HG02870 (cell line): ENCODE results near the gene DTD1.
"Not testable (repeated sequence)": the region's sequence is repeated elsewhere in the genome, so short reads cannot be mapped to it uniquely, and the experiment has no call there.

Experiments
- ATAC-seq: cut with Tn5 transposase; IDR thresholded peaks from one replicate; pipeline ENCODE4 v1.9.1; 2021; ENCODE audit warnings: mild to moderate bottlenecking, moderate library complexity; ENCODE audit not compliant: unreplicated experiment

Gene DTD1

DNA sequence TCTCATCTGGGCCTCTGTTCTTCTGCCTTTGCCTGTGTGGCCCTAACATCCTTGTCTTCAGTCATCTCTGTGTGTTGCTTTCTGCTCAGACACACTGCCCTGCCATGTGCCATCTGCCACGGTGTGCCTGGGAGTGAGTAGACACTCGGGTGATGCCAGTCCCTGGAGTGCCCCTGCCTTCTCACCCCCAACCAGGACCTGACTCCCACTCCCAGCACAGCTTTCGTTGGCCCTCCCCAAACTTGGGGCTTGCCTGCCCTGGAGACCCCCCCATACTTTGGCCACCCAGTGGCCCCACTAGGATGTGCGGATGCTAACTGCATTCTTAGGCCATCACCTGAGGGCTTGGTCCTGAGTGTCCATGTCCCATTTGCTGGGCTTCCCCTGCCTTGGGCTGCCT lies 149.3 kb downstream of the DTD1 start:
- ATAC-seq = no peak

DNA sequence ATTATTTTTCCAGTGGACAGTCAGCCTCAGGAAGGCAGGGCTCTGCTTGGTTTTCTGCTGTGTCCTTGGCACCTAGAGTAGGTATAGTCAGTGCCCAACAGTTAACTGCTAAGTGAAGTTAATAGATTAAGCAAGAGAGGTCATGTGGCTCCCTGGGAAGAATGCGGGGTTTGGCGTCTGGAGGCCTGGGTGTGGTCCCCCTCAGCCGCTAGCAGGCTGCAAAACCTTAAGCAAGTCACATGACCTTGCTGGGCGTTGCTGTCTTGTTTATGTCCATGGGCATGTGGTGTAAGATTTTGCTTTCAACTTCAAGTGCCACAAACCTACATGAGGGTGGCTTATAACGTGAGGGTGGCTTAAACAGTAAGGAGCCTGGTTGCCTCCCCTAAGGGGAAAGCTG lies 150.2 kb downstream of the DTD1 start:
- no peak for ATAC-seq

DNA sequence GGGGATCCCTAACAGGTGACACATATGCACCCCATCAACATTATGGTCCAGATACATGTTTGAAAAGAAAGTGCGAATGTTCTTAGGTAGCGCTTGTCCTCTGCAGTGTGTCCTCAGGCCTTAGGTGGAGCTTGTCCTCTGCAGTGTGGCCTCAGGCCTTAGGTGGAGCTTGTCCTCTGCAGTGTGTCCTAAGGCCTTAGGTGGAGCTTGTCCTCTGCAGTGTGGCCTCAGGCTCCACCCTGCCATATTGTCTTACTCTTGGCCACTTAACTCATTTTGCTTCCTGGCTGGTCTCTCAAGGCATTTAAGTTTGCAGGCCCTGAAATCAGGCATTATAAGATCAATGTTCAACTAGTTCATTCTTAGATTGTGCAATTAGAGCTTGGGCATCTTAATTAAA lies 151.0 kb downstream of the DTD1 start:
- no peak for ATAC-seq

DNA sequence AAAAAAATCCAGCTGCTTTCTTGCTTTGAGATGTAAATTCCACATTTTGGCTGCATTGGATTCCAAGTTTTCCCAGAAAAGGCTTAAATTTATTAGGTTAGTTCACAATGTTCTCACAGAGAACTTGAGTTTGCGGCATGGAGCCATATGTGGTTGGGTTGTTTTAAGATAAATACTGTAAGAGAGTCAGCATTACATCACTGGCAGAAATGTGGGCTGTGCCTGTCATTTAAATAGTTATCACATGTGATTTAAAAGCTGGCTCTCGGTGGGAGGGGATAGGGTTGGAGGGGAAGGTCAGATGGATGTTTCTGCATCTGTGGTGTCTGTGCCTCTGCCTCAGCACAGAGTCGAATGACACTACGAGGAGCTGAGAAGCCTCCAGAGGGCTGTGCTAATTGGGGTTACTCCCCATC lies 151.9 kb downstream of the DTD1 start:
- no peak for ATAC-seq

DNA sequence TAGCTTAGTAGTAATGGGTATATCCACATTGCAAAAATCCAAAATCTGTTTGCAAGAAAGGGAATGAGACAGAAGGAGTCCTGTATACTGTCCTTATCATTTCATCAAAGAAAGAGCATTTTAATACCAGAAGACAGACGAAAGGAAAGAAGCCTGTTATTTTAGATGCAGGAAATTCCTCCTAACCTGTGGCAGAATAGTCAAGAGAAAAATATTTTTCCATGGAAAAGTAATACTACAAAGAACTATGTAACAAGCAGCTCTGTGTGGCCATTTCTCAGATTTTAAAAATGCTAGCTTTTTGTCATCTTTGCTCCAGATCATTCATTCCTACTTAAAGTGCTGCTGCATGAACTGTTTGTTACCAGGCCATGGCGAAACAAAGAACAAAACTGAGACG lies 152.9 kb downstream of the DTD1 start:
- no peak for ATAC-seq

DNA sequence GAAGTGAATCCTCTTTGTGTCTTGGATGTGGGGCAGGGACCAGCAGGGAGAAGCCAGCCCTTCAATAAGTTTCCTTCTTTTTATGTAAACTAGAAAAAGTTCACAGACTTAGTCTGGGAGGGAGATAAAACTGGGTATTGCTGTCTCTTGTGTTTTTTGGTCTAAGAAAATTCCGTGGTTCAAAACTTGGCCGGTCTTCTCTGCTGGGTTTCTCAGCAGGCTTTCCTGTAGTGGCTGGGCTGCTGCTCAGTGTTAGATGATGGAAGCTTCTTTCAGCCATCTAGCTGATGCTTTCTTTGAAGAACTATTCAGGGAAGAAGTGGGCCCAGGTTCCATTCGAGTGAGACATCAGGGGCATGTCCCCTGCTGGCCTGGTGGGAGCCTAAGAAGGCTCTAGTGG lies 155.0 kb downstream of the DTD1 start:
- ATAC-seq = no peak

DNA sequence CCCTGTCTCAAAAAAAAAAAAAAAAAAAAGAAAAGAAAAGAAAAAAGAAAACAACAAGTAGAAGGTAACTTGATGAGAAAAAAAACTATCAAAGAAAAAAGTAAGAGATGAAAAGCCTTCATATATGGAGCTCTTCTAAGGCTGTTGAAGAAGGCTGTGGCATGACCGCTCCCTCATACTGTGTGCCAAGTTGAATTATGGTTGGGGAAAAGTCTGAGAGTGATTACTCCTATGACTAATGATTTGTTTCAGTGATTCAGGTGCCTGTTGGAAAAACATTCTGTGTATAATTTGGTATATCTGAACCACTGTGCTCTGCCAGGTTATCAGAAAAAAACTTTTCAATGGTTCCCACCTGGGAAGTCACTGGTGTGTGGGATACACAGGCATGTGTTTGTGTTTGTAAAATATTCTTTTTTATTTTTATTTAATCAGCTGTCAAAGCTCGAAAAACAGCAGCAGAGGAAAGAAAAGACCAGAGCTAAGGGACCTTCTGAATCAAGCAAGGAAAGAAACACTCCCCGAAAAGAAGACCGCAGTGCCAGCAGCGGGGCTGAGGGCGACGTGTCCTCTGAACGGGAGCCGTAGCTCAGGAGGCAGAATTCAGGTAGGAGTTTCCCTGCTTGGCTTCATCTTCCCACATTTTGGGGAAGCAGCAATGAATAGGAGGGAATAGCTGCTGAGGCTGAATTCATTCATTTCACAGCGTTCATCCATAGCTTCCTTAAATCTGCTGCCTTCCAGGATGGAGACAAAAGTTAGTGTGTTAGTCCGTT lies 156.0 kb downstream of the DTD1 start:
- ATAC-seq = no peak

DNA sequence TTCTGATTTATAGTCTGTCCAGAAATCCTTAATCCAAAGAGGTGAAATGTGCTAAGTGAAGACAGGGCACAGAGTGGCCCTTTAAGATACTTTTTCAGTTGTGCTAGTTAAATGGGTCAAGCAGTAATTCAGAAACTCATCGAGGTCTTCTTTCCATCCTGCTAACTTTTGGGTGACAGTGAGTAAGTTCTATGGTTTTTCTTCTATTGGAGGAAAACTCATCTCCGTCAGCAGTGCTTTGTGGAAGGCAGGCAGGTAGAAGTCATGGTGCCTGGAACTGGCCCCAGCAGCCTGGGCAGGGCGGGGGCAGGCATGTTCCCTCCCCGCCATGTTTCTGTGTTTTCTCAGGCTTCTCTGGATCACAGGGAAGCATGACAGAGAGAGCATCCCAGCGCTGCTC lies 159.2 kb downstream of the DTD1 start:
- ATAC-seq = no peak

DNA sequence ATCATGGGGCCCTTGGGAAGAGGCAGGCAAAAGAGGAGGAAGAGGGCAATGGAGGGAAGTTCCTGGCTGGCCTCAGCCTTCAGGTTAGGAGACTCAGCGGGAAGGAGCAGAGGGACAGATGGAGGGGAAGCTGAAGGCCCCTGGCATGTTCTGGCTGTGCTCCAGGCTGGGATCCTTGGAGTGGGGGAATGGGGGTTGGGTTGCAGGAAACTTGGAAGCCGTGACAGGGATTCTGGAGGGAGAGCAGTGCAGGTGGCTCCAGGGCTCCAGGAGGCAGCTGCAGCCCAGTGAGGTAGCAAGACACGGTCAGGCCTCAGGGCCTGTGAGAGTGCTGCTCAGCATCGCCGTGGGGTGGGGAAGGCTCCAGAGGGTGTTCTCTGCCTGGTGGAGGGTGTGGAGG lies 161.1 kb downstream of the DTD1 start:
- no peak for ATAC-seq

DNA sequence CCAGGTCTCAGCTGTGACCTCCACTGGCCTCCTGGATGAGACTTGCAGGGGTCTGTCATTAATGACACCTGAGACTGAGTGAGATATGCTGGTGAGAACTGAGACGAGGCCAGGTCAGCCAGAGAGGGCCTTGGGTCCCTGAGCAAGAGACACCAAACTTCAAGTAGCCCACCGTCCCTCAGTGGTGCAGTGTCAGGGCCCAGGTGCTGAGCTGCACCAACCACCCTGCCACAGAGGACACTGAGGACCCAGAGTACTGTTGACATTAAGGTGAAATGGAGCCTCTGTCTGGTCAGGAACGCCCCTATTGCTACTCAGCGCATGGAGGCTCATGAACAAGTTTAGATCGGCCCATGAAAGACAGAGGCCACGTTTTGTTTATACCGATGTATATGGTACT lies 161.7 kb downstream of the DTD1 start:
- ATAC-seq = no peak

DNA sequence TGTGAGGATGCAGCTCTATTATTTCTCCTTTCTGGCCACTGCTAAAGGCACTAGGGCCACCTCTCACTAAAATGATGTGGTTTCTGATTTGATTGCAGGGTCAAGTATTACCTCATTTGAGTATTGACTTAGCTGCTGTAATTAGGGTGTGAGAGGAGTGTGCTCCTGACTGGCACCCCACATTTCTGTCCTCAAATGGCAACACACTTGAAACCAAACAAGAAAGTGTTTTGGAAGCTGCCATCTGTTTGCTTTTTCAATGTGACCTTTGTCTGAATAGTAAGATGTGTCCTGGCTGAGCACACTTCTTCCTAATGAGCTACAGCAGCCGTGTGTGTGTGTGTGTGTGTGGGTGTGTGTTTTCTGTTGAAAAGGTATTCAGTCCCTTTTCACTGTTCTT lies 162.9 kb downstream of the DTD1 start:
- no peak for ATAC-seq

DNA sequence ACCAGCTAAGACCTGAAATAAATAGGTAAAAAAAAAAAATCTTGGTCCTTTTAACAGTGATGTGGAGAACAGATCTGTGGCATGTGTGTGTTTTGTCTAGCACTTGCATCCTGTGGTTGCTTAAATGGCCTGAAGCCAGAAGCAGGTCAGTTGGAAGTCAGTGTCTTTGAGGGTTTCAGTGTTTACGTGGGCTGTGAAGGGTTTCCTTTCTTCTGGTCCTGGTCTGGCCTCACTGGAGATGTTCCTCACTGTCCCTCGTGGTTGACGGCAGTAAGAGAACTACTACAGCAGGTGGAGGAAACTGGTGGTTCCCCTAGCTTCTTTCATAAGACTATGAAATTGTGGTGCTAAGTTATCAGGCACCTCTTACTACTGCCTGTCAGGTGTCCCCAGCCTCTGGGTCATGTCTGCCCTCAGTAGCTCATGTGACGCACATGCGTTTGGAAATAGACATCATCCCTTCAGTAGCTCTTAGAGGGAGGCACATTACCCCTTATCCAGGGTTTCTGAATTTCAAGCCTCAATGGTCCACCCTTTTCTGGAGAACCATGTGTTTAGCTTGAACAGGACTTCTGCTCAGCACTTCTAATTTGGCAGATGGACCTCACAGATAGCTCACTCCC lies 166.3 kb downstream of the DTD1 start:
- ATAC-seq = peak; percentile 99

DNA sequence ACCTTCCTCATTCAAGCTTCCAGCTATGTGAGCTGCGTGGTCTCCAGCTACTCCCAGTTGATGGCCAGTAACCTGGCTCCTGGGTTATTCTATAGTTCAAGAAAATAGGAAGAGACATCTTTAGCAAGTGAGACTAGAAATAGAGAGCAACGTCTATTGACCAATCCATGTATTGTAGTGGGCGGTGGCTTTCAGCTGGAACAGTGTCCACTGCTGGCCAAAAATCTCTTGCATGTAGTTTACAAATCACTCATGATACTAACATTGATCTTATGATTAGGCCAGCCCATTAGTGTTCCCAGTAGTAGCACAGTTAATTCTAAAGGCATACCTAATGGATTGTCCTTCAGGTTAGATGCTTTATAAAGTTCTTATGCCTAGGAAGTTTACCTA lies 166.8 kb downstream of the DTD1 start:
- no peak for ATAC-seq

DNA sequence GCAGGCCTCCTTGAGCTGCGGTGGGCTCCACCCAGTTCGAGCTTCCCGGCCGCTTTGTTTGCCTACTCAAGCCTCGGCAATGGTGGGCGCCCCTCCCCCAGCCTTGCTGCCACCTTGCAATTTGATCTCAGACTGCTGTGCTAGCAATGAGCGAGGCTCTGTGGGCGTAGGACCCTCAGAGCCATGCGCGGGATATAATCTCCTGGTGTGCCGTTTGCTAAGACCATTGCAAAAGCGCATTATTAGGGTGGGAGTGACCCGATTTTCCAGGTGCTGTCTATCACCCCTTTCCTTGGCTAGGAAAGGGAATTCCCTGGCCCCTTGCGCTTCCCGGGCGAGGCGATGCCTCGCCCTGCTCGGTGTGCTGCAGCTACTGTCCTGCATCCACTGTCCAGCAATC lies 173.0 kb downstream of the DTD1 start:
- not testable (repeated sequence) for ATAC-seq

DNA sequence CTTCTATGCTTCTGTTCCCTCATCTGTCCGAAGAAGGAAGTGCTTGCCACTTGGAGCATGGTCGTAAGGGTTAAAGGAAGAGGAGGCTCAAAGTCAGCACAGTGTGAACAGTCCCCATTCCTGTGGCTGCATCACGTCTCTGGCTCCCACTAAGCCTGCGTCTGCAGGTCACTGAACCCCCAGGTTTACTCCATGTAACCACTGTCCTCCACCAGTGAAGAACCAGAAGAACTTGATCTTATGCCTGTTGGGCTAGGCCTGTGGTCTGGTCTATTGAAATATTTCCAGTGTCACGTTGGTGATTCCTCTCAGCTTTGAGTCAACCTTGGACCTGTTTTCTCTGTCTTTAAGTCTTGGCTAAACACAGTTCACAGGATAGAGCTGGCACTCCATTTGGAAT lies 179.8 kb downstream of the DTD1 start:
- ATAC-seq = no peak

DNA sequence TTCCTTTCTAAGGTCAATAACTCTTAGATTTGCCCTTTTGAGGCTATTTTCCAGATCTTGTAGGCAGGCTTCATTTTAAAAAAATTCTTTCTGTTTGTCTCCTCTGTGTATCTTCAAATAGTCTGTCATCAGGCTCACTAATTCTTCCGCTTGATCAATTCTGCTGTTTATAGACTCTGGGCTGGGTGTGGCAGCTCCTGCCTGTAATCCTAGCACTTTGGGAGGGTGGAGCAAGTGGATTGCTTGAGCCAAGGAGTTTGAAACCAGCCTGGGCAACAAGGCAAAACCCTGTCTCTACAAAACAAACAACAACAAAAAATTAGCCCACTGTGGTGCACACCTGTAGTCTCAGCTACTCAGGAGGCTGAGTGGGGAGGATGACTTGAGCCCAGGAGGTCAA lies 185.7 kb downstream of the DTD1 start:
- ATAC-seq = no peak

DNA sequence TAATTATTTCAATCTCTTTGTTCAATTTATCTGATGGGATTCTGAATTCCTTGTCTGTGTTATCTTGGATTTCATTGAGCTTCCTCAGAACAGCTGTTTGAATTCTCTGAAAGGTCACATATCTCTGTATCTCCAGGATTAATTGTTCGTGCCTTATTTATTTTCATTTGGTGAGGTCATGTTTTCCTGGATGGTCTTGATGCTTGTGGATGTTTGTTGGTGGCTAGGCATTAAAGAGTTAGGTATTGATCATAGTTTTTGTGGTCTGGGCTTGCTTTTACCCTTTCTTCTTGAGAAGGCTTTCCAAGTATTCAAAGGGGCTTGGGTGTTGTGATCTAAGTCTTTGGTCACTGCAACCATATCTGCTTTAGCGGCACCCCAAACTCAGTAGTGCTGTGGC lies 186.4 kb downstream of the DTD1 start:
- ATAC-seq = no peak

DNA sequence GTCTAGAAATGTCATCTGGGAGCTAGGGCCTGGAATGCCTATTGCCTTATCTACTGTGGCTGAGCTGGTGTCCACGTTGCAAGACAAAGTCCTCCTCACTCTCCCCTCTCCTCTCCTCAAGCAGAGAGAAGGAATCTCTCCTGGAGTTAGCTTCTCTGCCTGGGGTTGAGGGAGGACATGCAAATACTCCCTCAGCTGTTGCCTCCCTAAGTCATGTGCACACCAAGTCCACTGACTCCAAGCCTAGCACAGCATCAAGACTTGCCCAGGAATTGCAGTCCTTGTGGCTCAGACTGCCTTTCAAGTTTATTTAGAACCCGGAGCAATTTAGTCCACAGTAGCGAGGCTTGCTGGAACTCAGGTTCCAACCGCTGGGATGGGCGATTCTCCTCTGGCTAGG lies 187.8 kb downstream of the DTD1 start:
- ATAC-seq = no peak

DNA sequence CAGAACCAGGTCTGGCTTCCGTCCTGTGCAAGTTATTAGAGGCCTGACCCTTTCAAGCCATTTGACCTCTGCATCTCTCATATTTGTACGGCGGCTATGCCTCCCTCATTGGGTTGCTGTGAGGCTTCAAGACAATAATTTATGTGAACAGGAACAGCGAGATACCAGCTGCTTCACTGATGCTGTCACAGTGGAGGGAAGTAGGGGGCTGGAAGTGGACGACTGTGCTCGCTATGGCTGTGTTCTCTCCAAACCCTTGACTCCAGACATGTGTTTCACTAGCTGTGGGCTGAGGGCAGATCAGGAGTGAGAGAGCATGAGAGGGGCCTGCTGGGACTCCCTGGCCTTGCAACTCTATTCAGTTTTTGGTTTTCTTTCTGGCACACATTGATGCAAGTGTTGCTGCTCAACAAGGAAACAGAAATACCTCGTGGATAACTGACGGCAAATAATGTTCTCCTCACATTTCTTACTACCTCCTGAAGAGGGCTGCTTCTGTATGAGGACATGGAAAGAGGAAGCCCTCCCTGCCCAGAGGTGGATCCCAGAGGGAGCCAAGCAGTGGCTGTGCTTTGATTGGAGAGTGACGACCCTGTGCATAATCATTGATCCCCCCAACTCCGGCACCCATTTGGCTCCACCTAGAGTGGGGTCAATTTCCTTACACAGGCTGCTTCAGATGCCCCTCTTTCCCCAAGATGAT lies 191.0 kb downstream of the DTD1 start:
- ATAC-seq = no peak

DNA sequence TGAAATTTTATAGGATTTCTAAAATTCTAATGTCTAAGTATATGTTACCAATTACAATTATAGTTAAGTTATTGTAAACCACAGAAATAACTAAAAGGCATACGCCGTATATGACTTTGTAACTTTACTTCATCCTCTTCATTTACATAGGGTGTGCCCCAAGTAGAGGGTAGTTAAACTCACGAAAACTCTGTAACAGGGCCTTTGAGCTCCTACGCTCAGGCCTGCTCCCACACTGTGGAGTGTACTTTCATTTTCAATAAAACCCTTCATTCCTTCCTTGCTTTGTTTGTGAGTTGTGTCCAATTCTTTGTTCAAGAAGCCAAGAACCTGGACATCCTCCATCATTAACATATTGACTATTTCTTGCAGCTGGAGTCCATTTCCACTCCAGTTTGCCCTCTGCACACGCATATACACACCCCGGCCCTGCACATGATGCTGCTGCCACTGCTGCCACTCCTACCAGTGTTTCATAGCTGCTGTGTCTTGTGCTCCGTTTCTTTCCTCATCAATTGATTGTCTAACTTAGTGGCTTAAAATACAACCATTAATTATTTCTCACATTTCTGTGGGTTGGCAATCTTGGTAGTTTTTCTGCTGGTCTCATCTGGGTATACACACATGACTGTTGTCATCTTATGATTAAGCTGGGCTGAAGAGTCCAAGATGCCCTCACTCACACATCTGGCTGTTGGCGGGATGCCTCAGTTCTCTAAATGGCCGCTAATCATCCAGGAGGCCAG lies 192.7 kb downstream of the DTD1 start:
- no peak for ATAC-seq

DNA sequence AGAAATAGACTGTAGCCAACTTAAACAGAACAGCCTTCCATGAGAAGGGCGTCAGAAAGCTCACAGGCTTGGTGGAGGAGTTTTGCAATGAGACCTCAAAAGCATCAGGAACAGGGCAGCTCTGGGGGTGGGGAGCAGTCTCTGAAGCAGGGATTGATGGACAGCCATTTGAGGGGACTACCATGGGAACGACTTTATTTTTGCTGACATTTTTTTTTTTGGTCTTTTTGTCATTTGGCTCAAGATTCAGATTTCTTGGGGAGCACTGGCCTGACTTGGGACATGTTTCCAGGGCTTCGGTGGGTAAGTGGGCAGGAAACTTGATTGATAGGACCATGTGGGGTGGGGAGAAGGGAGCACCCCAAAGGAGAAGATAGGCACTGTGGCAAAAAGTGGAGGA lies 193.7 kb downstream of the DTD1 start:
- ATAC-seq = no peak
